HepG2 (cell line): ENCODE data around the gene OGG1. TPM values are rescaled to one million over a fixed set of nuclear protein-coding genes. Genes with fewer than 3 reads are reported as not detected.
A peak's percentile ranks its signal among the peaks of the same experiment; 100 is the strongest.

Experiments used
- ARNT2 ChIP-seq: sonication (generic); formaldehyde crosslinking; IDR thresholded peaks from 2 replicates; pipeline ENCODE4 v1.8.0; 2022; ENCODE audit warnings: mild to moderate bottlenecking, low read depth, missing genetic modification reagents, moderate library complexity
- ATF7 ChIP-seq, 2 experiments: fragments of 450-650 bp in 1 of 2; sonication (generic) in 1 of 2; formaldehyde crosslinking in 1 of 2; IDR thresholded peaks; 2 replicates each; pipeline versions ENCODE4 v1.4.0 to v1.6.1; 2016 to 2020; ENCODE audit warnings: antibody characterized with exemption in 1 of 2, mild to moderate bottlenecking in 1 of 2, missing genetic modification reagents in 1 of 2
- CHD2 ChIP-seq: IDR thresholded peaks from 2 replicates; pipeline ENCODE4 v1.6.1; 2011; ENCODE audit warnings: low read depth, low read length, improper control_type of control experiment
- ELK4 ChIP-seq: sonication (generic); formaldehyde crosslinking; IDR thresholded peaks from 2 replicates; pipeline ENCODE4 v1.9.0; 2021; ENCODE audit warnings: missing genetic modification reagents, borderline replicate concordance
- EP300 ChIP-seq, 3 experiments: sonication (generic) in 1 of 3; formaldehyde crosslinking in 1 of 3; IDR thresholded peaks; 2 replicates each; pipeline versions ENCODE4 v1.5.1 to v1.6.1; 2011 to 2020; ENCODE audit warnings: low read depth in 2 of 3, low read length in 2 of 3, borderline replicate concordance in 1 of 3, improper control_type of control experiment in 1 of 3, mild to moderate bottlenecking in 1 of 3, missing genetic modification reagents in 1 of 3, moderate library complexity in 1 of 3
- FUBP1 ChIP-seq: sonication (generic); formaldehyde crosslinking; IDR thresholded peaks from 2 replicates; pipeline ENCODE4 v1.5.1; 2020; ENCODE audit warnings: missing genetic modification reagents, mild to moderate bottlenecking, borderline replicate concordance
- MEIS1 ChIP-seq: sonication (generic); formaldehyde crosslinking; IDR thresholded peaks from 2 replicates; pipeline ENCODE4 v1.9.0; 2021; ENCODE audit warnings: mild to moderate bottlenecking, missing genetic modification reagents, moderate library complexity, borderline replicate concordance
- RXRB ChIP-seq: IDR thresholded peaks from 2 replicates; pipeline ENCODE4 v1.6.1; 2016; ENCODE audit warnings: borderline replicate concordance, missing genetic modification reagents, missing compliant biosample characterization
- SMAD9 ChIP-seq: sonication (generic); formaldehyde crosslinking; IDR thresholded peaks from 2 replicates; pipeline ENCODE4 v1.5.1; 2020; ENCODE audit warnings: mild to moderate bottlenecking, missing genetic modification reagents
- SMC3 ChIP-seq: IDR thresholded peaks from 2 replicates; pipeline ENCODE4 v1.6.1; 2011; ENCODE audit warnings: low read length, improper control_type of control experiment
- ZBTB2 ChIP-seq: sonication (generic); formaldehyde crosslinking; IDR thresholded peaks from 2 replicates; pipeline ENCODE4 v1.8.0; 2022; ENCODE audit warnings: low read depth, missing genetic modification reagents
- ZFP82 ChIP-seq: sonication (generic); formaldehyde crosslinking; IDR thresholded peaks from 2 replicates; pipeline ENCODE4 v1.5.1; 2020; ENCODE audit warnings: mild to moderate bottlenecking, missing genetic modification reagents, borderline replicate concordance
- ZFX ChIP-seq: sonication (generic); formaldehyde crosslinking; IDR thresholded peaks from 2 replicates; pipeline ENCODE4 v1.4.0; 2020; ENCODE audit warnings: mild to moderate bottlenecking, low read depth, missing genetic modification reagents, moderate library complexity
- ZNF230 ChIP-seq: sonication (generic); formaldehyde crosslinking; IDR thresholded peaks from 2 replicates; pipeline ENCODE4 v1.4.0; 2020; ENCODE audit warnings: mild to moderate bottlenecking, missing genetic modification reagents
- ZNF572 ChIP-seq: sonication (generic); formaldehyde crosslinking; IDR thresholded peaks from 2 replicates; pipeline ENCODE4 v1.5.1; 2020; ENCODE audit warnings: mild to moderate bottlenecking, missing genetic modification reagents
- ZNF703 ChIP-seq: sonication (generic); formaldehyde crosslinking; IDR thresholded peaks from 2 replicates; pipeline ENCODE4 v1.5.1; 2020; ENCODE audit warnings: missing genetic modification reagents, mild to moderate bottlenecking, moderate library complexity, borderline replicate concordance
- ZNF747 ChIP-seq: sonication (generic); formaldehyde crosslinking; IDR thresholded peaks from 2 replicates; pipeline ENCODE4 v1.8.1; 2023; ENCODE audit warnings: missing genetic modification reagents, mild to moderate bottlenecking, borderline replicate concordance
- ZNF891 ChIP-seq: sonication (generic); formaldehyde crosslinking; IDR thresholded peaks from 2 replicates; pipeline ENCODE4 v1.5.0; 2020; ENCODE audit warnings: mild to moderate bottlenecking, missing genetic modification reagents
- ZUFSP ChIP-seq: sonication (generic); formaldehyde crosslinking; IDR thresholded peaks from 2 replicates; pipeline ENCODE4 v1.9.0; 2021; ENCODE audit warnings: missing genetic modification reagents, mild to moderate bottlenecking, borderline replicate concordance
- polyA plus RNA-seq, 8 experiments: library from polyadenylated mRNA; depleted of rRNA in 3 of 8; stranded (reverse) in 7 of 8; unstranded in 1 of 8; fragments of >200 nt; fragmentation: Illumina TruSeq in 4 of 8; extraction: Trizol in 4 of 8; gene quantifications; 2 replicates each; pipeline versions ENCODE4 v1.2.1 to v1.2.3, GENCODE V29; 2011 to 2016; ENCODE audit warnings: low read depth in 4 of 8, missing spikeins in 1 of 8, mixed read lengths in 1 of 8; ENCODE audit not compliant: insufficient read depth in 1 of 8
- total RNA-seq, 5 experiments: library from RNA; depleted of rRNA; stranded (reverse); fragments of >200 nt; fragmentation: Illumina TruSeq; extraction: Trizol; gene quantifications; 2 replicates each; pipeline ENCODE4 v1.2.3, GENCODE V29; 2016; ENCODE audit warnings: low read depth in 1 of 5

The OGG1 gene
- total and polyA plus RNA-seq, 2 of the 13 experiments (the other 11 are each of a cell fraction or from before 2014, with no cell fraction given), result 28.7 to 33.2 TPM

GRCh38 chr3:9731206-9732079, 18.3 kb upstream of the OGG1 start, which contains the start of gene BRPF1 (continued):
- peak; percentile 20; the same call in 1 of the 2 replicates for TF ChIP-seq CHD2
- TF ChIP-seq SMC3, result no peak
- no peak for TF ChIP-seq ZUFSP (CRISPR knock-in tag)
- peak; percentile 16; the same call in 1 of the 2 replicates for TF ChIP-seq RXRB
- TF ChIP-seq MEIS1 (CRISPR knock-in tag), result no peak
- peak; percentile 81 for TF ChIP-seq ZBTB2
- peak; percentile 84; the same call in 1 of the 2 replicates for TF ChIP-seq SMAD9 (CRISPR knock-in tag)
- TF ChIP-seq FUBP1 (CRISPR knock-in tag), result no peak
- TF ChIP-seq ELK4, result no peak
- TF ChIP-seq ZNF572, result 0 out of 2 replicates have a peak, but pooled peaks have one; percentile 35
- peak in 1 of 2 experiments; percentile 42; a peak in 1 of 4 replicates for TF ChIP-seq EP300 (IDR thresholded peaks at IDR 0.05; ENCODE audit: low read depth in 2 of 2, low read length in 2 of 2)
- TF ChIP-seq EP300 (CRISPR knock-in tag; IDR thresholded peaks at IDR 0.05; ENCODE audit: borderline replicate concordance), result no peak; the same call in 1 of the 2 replicates
- TF ChIP-seq ZFP82, result no peak
- no peak for TF ChIP-seq ATF7 (IDR thresholded peaks at IDR 0.05)
- TF ChIP-seq ATF7 (CRISPR knock-in tag; IDR thresholded peaks at IDR 0.05), result 0 out of 2 replicates have a peak, but pooled peaks have one; percentile 38
- TF ChIP-seq ZNF891 (CRISPR knock-in tag), result peak; percentile 62; the same call in 1 of the 2 replicates
- TF ChIP-seq ZNF230 (CRISPR knock-in tag), result peak; percentile 48; the same call in 1 of the 2 replicates
- TF ChIP-seq ZNF747 (CRISPR knock-in tag), result peak; percentile 72; the same call in 1 of the 2 replicates
- TF ChIP-seq ZFX (CRISPR knock-in tag), result peak; percentile 46; the same call in 1 of the 2 replicates
- TF ChIP-seq ZNF703 (CRISPR knock-in tag), result no peak
- TF ChIP-seq ARNT2 (CRISPR knock-in tag), result peak; percentile 79
